PC-3 (cell line): ENCODE results near the gene ABHD18. TPM values are rescaled to one million over a fixed set of nuclear protein-coding genes. Genes with fewer than 3 reads are reported as not detected.

Experiments used
- ATAC-seq: fragments of 200-7000 bp; cut with Tn5 transposase; 2 replicates; pipeline ENCODE4 v1.9.1; 2020; ENCODE audit warnings: mild to moderate bottlenecking, moderate library complexity
- BruUV-seq: library from RNA; stranded (reverse); fragments of 400-500 nt; replicated peaks from 2 replicates; lab custom pipeline; 2021; lab: Mats Ljungman, UMichigan
- CTCF ChIA-PET: fragments of 300-600 bp; sonication (Branson Sonifier 250); formaldehyde crosslinking; loops from one replicate; lab custom pipeline; 2022; ENCODE audit warnings: antibody characterized with exemption; lab: Charles Lee
- POLR2A ChIA-PET: fragments of 300-600 bp; sonication (Branson Sonifier 250); formaldehyde crosslinking; loops from one replicate; lab custom pipeline; 2022; ENCODE audit warnings: antibody characterized with exemption; ENCODE audit not compliant: unreplicated experiment; lab: Charles Lee
- DNase-seq: peaks from one replicate; pipeline ENCODE4 v3.0.0-alpha.2; 2015
- H2AFZ ChIP-seq: fragments of 300-600 bp; sonication (generic); 2 replicates; pipeline ENCODE4 v1.6.0; 2016; ENCODE audit warnings: antibody characterized with exemption, low read length
- H3F3A ChIP-seq: fragments of 300-600 bp; sonication (generic); one replicate; pipeline ENCODE4 v1.6.0; 2017; ENCODE audit warnings: antibody characterized with exemption, low read length, control low read depth, mild to moderate bottlenecking; ENCODE audit not compliant: unreplicated experiment
- H3K27ac ChIP-seq: fragments of 300-600 bp; sonication (generic); 2 replicates; pipeline ENCODE4 v1.5.1; 2016; ENCODE audit warnings: mild to moderate bottlenecking, low read length
- H3K27me3 ChIP-seq: fragments of 300-600 bp; sonication (generic); 2 replicates; pipeline ENCODE4 v1.6.1; 2016; ENCODE audit warnings: low read length, mixed read lengths
- H3K36me3 ChIP-seq: fragments of 300-600 bp; sonication (generic); 2 replicates; pipeline ENCODE4 v1.6.1; 2016; ENCODE audit warnings: low read depth, mixed run types, low read length, mixed read lengths
- H3K4me1 ChIP-seq: fragments of 300-600 bp; sonication (generic); 2 replicates; pipeline ENCODE4 v1.5.1; 2016; ENCODE audit warnings: low read length; ENCODE audit not compliant: insufficient read depth
- H3K4me2 ChIP-seq: fragments of 300-600 bp; sonication (generic); 2 replicates; pipeline ENCODE4 v1.6.0; 2016; ENCODE audit warnings: low read length
- H3K4me3 ChIP-seq: fragments of 300-600 bp; sonication (generic); 2 replicates; pipeline ENCODE4 v1.5.1; 2016; ENCODE audit warnings: mild to moderate bottlenecking, low read length, mixed read lengths
- H3K79me2 ChIP-seq: fragments of 300-600 bp; sonication (generic); 2 replicates; pipeline ENCODE4 v1.6.1; 2017; ENCODE audit warnings: low read length, mixed read lengths
- H3K9ac ChIP-seq: fragments of 300-600 bp; sonication (generic); 2 replicates; pipeline ENCODE4 v1.6.0; 2016; ENCODE audit warnings: mild to moderate bottlenecking, low read length
- H3K9me2 ChIP-seq: fragments of 300-600 bp; sonication (generic); replicated peaks from 2 replicates; pipeline ENCODE4 v1.6.1; 2016; ENCODE audit warnings: mixed run types, low read length, mixed read lengths
- H3K9me3 ChIP-seq: fragments of 300-600 bp; sonication (generic); 2 replicates; pipeline ENCODE4 v1.6.1; 2016; ENCODE audit warnings: low read length, mixed read lengths
- H4K20me1 ChIP-seq: fragments of 300-600 bp; sonication (generic); 2 replicates; pipeline ENCODE4 v1.6.1; 2016; ENCODE audit warnings: low read length, mixed read lengths
- CTCF ChIP-seq: fragments of 300-600 bp; sonication (generic); conservative IDR thresholded peaks from 2 replicates; pipeline ENCODE4 v1.5.1; 2017; ENCODE audit warnings: antibody characterized with exemption, low read depth, mild to moderate bottlenecking, low read length
- EZH2 ChIP-seq: fragments of 300-600 bp; sonication (generic); IDR thresholded peaks from one replicate; pipeline ENCODE4 v1.6.1; 2017; ENCODE audit warnings: antibody characterized with exemption, mild to moderate bottlenecking, low read length; ENCODE audit not compliant: unreplicated experiment
- EZH2phosphoT487 ChIP-seq: fragments of 300-600 bp; sonication (generic); IDR thresholded peaks from 2 replicates; pipeline ENCODE4 v1.6.1; 2018; ENCODE audit warnings: mild to moderate bottlenecking, antibody characterized with exemption, low read length, borderline replicate concordance
- intact Hi-C: fragments of 100-400 bp; cut with micrococcal nuclease; formaldehyde crosslinking; loops from 2 replicates; pipeline ENCODE4 v1.9.0; 2023
- total RNA-seq: library from RNA; depleted of rRNA; stranded (reverse); fragments of >200 nt; gene quantifications from 2 replicates; pipeline ENCODE4 v1.2.3, GENCODE V29; 2014

Gene ABHD18
- total RNA-seq, 1 experiment from 2014 or later: 3.3 TPM

DNA sequence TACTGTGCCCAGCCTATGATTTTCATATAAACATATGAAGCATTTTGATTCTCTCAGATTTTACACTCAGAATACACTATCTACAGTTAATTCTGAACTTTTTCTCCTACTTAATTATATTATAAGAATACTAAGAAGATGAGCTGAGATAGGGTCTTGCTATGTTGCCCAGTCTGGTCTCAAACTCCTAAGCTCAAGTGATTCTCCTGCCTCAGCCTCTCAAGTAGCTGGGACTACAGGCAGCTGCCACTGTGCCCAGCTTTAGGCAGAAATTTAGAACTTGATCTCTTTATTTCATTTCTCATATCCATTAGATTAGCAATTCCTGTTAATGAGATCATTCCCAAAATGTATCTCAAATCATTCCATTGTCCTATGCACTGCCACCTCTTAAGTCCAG is 91.2 kb downstream of the ABHD18 start:
- ChIA-PET POLR2A (interaction anchor here (0.5 kb wide), 1 partner anchor 52 kb away, joined by 3 read pairs; no protein-coding TSS in a partner anchor), CTCF (no interaction called here)
- intact Hi-C loops: no loop called here
- H3K79me2 ChIP-seq: no peaks in the 10 kb centered on the region
- H3K9me2 ChIP-seq: no peaks in the 10 kb centered on the region
- no peak for ATAC-seq
- H3K4me1 ChIP-seq: peaks cover 4% of the 10 kb centered on the region; the same call in 1 of the 2 replicates
- no peak overlapping the region for H2AFZ ChIP-seq
- H3K9me3 ChIP-seq: no peaks in the 10 kb centered on the region
- no peak overlapping the region for H3K4me3 ChIP-seq
- no peak for TF ChIP-seq EZH2phosphoT487
- no peak for TF ChIP-seq EZH2
- no peak for TF ChIP-seq CTCF
- no peaks in the 10 kb centered on the region for H4K20me1 ChIP-seq
- no peak overlapping the region for H3K4me2 ChIP-seq
- H3K36me3 ChIP-seq: no peaks in the 10 kb centered on the region
- no peaks in the 10 kb centered on the region for H3F3A ChIP-seq
- no peak overlapping the region for H3K9ac ChIP-seq
- no peak for DNase-seq
- H3K27ac ChIP-seq: no peak overlapping the region
- H3K27me3 ChIP-seq: no peaks in the 10 kb centered on the region
- no TSS peak for BruUV-seq

DNA sequence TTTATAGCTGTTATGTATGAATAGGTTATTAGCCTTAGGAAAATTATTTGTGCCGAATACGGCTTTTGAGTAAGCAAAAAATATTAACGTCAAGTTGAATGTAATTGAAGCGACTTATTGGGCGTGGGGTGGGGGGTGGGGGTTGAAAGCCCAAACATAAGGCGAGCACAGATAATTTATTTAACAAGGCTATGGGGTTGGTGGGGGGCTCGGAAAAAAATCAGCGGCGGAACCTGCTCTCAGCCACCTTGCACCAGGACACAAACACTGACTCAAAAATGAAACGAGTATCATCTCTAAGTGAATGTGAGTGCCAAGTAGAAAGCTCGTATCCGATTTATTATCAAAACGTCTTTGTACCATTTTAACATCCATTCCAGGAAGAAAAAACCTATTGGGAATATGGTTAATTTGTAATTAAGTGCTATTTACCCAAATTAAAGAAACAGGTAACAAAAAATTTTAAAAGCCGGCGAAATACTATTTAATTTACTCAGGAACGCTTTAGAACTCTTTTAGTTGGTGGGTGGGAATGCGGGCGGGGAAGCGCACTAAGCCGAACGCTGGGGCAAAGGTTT is 95.0 kb downstream of the ABHD18 start:
- ATAC-seq: no peak
- Histone ChIP-seq H3K27ac (peak overlapping the region; percentile 86), H3K9ac (peak overlapping the region; percentile 85), H3F3A (no peaks in the 10 kb centered on the region), H3K9me3 (no peaks in the 10 kb centered on the region), H4K20me1 (no peaks in the 10 kb centered on the region), H3K4me2 (peak overlapping the region; percentile 88), H3K27me3 (no peaks in the 10 kb centered on the region), H3K4me1 (peaks cover 9% of the 10 kb centered on the region; the same call in 1 of the 2 replicates), H2AFZ (peak overlapping the region; percentile 67), H3K79me2 (peaks cover 31% of the 10 kb centered on the region), H3K4me3 (peak overlapping the region; percentile 92), H3K9me2 (no peaks in the 10 kb centered on the region), H3K36me3 (no peaks in the 10 kb centered on the region)
- POLR2A ChIA-PET: interaction anchor here (0.5 kb wide), 1 partner anchor 362 kb away, joined by 7 read pairs; no protein-coding TSS in a partner anchor
- TSS peak; percentile 98 for BruUV-seq
- no peak for TF ChIP-seq EZH2phosphoT487
- TF ChIP-seq EZH2: no peak
- TF ChIP-seq CTCF: no peak
- intact Hi-C loops: loop anchor here (2.0 to 10.0 kb wide), 4 partner anchors 85 to 225 kb away; partner anchors contain the start of genes PGRMC2 and PLK4
- CTCF ChIA-PET: no interaction called here
- DNase-seq: no peak
